C4-2B (cell line): ENCODE measurements around the gene WDR93.

ENCODE experiments used
- CTCF ChIP-seq: fragments of 450-650 bp; conservative IDR thresholded peaks from 2 replicates; pipeline ENCODE4 v1.5.1; 2017; ENCODE audit warnings: mild to moderate bottlenecking
- ZFX ChIP-seq: fragments of 450-650 bp; IDR thresholded peaks from 2 replicates; pipeline ENCODE4 v1.6.1; 2017

- TF ChIP-seq CTCF (no peak), ZFX (no peak)
These were observed 34.0 kb downstream of the WDR93 start for GRCh38 chr15:89724621-89725020.
